ENCODE measurements around the gene PNKP.
A peak's percentile ranks its signal among the peaks of the same experiment; 100 is the strongest.

Gene PNKP

GRCh38 chr19:49856574-49857021 is 10.8 kb downstream of the PNKP start (continued):
- no peak for TF ChIP-seq REST (tag by site-specific recombination; IDR thresholded peaks at IDR 0.05)
- no peak for TF ChIP-seq BCL11B (tag by site-specific recombination; IDR thresholded peaks at IDR 0.05; ENCODE audit: low read depth)

DNA sequence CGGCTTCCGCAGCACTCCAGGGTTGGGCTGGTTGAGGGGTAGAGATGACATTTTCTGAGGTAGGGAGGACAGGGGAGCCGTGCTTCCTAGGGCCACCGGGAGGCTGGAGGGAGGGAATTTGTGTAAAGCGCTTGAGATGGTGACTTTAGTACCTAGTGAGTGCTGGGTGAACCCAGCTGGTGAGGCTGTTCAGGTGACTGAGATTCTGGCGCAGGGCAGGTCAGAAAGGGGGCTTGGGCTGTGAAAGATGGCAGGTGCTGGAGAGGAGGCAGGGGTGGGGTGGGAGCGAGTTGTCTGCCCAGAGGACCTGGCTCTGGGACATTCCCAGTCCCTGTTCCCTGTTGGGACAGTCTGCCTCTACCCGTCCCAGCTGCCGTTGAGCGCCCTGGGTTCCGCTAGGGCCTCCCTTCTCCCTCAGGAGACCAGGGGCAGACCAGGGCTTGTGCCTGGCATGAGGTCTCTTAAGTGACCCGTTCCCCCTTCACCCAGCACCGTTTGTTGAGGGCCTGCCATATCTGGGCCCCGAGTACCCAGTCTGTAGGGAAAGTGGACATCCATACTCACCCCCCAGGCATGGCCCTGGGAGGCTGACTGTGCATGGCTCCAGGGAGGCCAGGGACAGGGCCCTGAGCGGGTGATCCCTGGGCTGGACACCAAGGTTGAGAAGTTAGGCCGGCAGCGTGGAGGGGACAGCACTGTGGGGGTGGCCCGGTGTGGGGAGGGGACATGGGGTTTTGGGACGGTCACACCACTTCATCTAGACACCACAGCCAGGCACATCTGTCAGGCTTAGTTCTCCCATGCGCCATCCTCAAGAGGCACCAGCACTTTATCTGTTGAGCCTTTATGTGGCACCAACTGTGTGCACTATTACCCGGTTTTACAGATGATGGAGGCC is 11.5 kb downstream of the PNKP start:
- 0 out of 2 replicates have a peak overlapping the region, but pooled peaks have one; percentile 47 for H3K27ac ChIP-seq (ENCODE audit: extremely low read depth, low read depth, low read length)
- no peak overlapping the region for H3K4me3 ChIP-seq (ENCODE audit: low read depth, low read length)
- H3K36me3 ChIP-seq (ENCODE audit: control insufficient read depth in 2 of 2, insufficient read depth in 1 of 2, low read length in 2 of 2): peaks cover 12 to 68% of the 10 kb centered on the region in 2 experiments
- H3K9me3 ChIP-seq (ENCODE audit: control insufficient read depth, insufficient read depth, low read depth, low read length): no peaks in the 10 kb centered on the region
- ChIA-PET POLR2A (interaction anchor here (8.8 kb wide), 1 partner anchor 8 kb away, joined by 128 read pairs; the partner anchor contains the start of gene PNKP), CTCF (interaction anchor here (0.5 kb wide), 1 partner anchor 103 kb away, joined by 3 read pairs; no protein-coding TSS in a partner anchor)
- H3K4me1 ChIP-seq (ENCODE audit: control insufficient read depth, insufficient read depth, low read length): peaks cover 16% of the 10 kb centered on the region
- TF ChIP-seq GLIS1 (tag by site-specific recombination; IDR thresholded peaks at IDR 0.05) (peak; percentile 13; the same call in 1 of the 2 replicates), HOXA7 (CRISPR knock-in tag; IDR thresholded peaks at IDR 0.05; ENCODE audit: borderline replicate concordance) (no peak), ZNF394 (tag by site-specific recombination; IDR thresholded peaks at IDR 0.05; ENCODE audit: borderline replicate concordance) (no peak), ZNF792 (tag by site-specific recombination; IDR thresholded peaks at IDR 0.05) (peak; percentile 94), MZF1 (tag by site-specific recombination; IDR thresholded peaks at IDR 0.05; ENCODE audit: borderline replicate concordance) (no peak), GLIS2 (tag by site-specific recombination; IDR thresholded peaks at IDR 0.05) (peak; percentile 57), PATZ1 (tag by site-specific recombination; IDR thresholded peaks at IDR 0.05) (0 out of 2 replicates have a peak, but pooled peaks have one; percentile 12), ATF2 (tag by site-specific recombination; IDR thresholded peaks at IDR 0.05; ENCODE audit: low read depth) (no peak), ZNF585B (tag by site-specific recombination; IDR thresholded peaks at IDR 0.05) (no peak), ZNF416 (tag by site-specific recombination; IDR thresholded peaks at IDR 0.05) (no peak), ZNF302 (tag by site-specific recombination; IDR thresholded peaks at IDR 0.05; ENCODE audit: low read depth) (no peak), ZNF214 (tag by site-specific recombination; IDR thresholded peaks at IDR 0.05; ENCODE audit: borderline replicate concordance) (no peak), ZNF707 (tag by site-specific recombination; IDR thresholded peaks at IDR 0.05) (no peak), ZNF560 (tag by site-specific recombination; IDR thresholded peaks at IDR 0.05; ENCODE audit: borderline replicate concordance) (no peak), ZXDB (tag by site-specific recombination; IDR thresholded peaks at IDR 0.05) (0 out of 2 replicates have a peak, but pooled peaks have one; percentile 15), ZNF600 (tag by site-specific recombination; IDR thresholded peaks at IDR 0.05) (peak; percentile 74; the same call in 1 of the 2 replicates), INSM2 (tag by site-specific recombination; IDR thresholded peaks at IDR 0.05) (no peak), ZNF37A (tag by site-specific recombination; IDR thresholded peaks at IDR 0.05) (no peak), ZSCAN23 (tag by site-specific recombination; IDR thresholded peaks at IDR 0.05) (no peak)
- TF ChIP-seq, protein P1, sequence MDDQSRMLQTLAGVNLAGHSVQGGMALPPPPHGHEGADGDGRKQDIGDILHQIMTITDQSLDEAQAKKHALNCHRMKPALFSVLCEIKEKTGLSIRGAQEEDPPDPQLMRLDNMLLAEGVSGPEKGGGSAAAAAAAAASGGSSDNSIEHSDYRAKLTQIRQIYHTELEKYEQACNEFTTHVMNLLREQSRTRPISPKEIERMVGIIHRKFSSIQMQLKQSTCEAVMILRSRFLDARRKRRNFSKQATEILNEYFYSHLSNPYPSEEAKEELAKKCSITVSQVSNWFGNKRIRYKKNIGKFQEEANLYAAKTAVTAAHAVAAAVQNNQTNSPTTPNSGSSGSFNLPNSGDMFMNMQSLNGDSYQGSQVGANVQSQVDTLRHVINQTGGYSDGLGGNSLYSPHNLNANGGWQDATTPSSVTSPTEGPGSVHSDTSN (CRISPR knock-in tag; IDR thresholded peaks at IDR 0.05): 0 out of 2 replicates have a peak, but pooled peaks have one; percentile 34
- TF ChIP-seq, protein P2, sequence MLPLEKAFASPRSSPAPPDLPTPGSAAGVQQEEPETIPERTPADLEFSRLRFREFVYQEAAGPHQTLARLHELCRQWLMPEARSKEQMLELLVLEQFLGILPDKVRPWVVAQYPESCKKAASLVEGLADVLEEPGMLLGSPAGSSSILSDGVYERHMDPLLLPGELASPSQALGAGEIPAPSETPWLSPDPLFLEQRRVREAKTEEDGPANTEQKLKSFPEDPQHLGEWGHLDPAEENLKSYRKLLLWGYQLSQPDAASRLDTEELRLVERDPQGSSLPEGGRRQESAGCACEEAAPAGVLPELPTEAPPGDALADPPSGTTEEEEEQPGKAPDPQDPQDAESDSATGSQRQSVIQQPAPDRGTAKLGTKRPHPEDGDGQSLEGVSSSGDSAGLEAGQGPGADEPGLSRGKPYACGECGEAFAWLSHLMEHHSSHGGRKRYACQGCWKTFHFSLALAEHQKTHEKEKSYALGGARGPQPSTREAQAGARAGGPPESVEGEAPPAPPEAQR (tag by site-specific recombination; IDR thresholded peaks at IDR 0.05): no peak

Data from HEK293 (cell line).